SK-N-SH (cell line): Measurements from ENCODE around the gene EXOC2. TPM values are rescaled to one million over a fixed set of nuclear protein-coding genes. Genes with fewer than 3 reads are reported as not detected.

ENCODE experiments used
- CTCF ChIA-PET: fragments of 300-600, 350-600 bp; formaldehyde crosslinking; extraction: SDS; loops from one replicate; lab custom pipeline; 2021; lab: Yijun Ruan, JAX
- POLR2A ChIA-PET: fragments of 350-600 bp; sonication (Branson Sonifier 250); formaldehyde crosslinking; extraction: SDS; loops from one replicate; lab custom pipeline; 2020; ENCODE audit warnings: antibody characterized with exemption, inconsistent platforms; lab: Yijun Ruan, JAX
- DNase-seq: peaks from one replicate; pipeline ENCODE4 v3.0.0; 2012
- H2AFZ ChIP-seq: fragments of 200-600 bp; sonication (generic); 2 replicates; pipeline ENCODE4 v1.8.1; 2016; ENCODE audit warnings: antibody characterized with exemption, mild to moderate bottlenecking, low read depth
- H3F3A ChIP-seq: fragments of 200-600 bp; sonication (generic); replicated peaks from 2 replicates; pipeline ENCODE3; 2016; ENCODE audit warnings: antibody characterized with exemption, mild to moderate bottlenecking; ENCODE audit not compliant: insufficient read depth
- H3K27ac ChIP-seq, 2 experiments: fragments of 200-500 bp in 1 of 2; fragments of 200-600 bp in 1 of 2; sonication (Bioruptor generic) in 1 of 2; sonication (generic), shearing (Covaris generic) in 1 of 2; 2 replicates each; pipeline versions ENCODE4 v1.5.1 to v1.6.1; 2014 to 2016; ENCODE audit warnings: low read depth in 2 of 2, inconsistent platforms in 1 of 2, low read length in 1 of 2, mild to moderate bottlenecking in 1 of 2, mixed read lengths in 1 of 2
- H3K27me3 ChIP-seq: fragments of 200-600 bp; sonication (generic), shearing (Covaris generic); 2 replicates; pipeline ENCODE4 v1.6.1; 2016; ENCODE audit warnings: mixed run types; ENCODE audit not compliant: insufficient read depth
- H3K36me3 ChIP-seq, 2 experiments: fragments of 200-500 bp in 1 of 2; fragments of 200-600 bp in 1 of 2; sonication (Bioruptor generic) in 1 of 2; sonication (generic) in 1 of 2; replicated peaks in 1 of 2; 2 replicates each; pipeline versions ENCODE3 to v1.5.1; 2014 to 2016; ENCODE audit warnings: low read length in 1 of 2, mild to moderate bottlenecking in 1 of 2; ENCODE audit not compliant: insufficient read depth in 2 of 2, control insufficient read depth in 1 of 2
- H3K4me1 ChIP-seq, 2 experiments: fragments of 200-500 bp in 1 of 2; fragments of 200-600 bp in 1 of 2; sonication (Bioruptor generic) in 1 of 2; sonication (generic), shearing (Covaris generic) in 1 of 2; 2 replicates each; pipeline versions ENCODE4 v1.5.1 to v1.6.1; 2014 to 2016; ENCODE audit warnings: low read depth in 1 of 2, low read length in 1 of 2, mixed run types in 1 of 2; ENCODE audit not compliant: insufficient read depth in 2 of 2, control insufficient read depth in 1 of 2
- H3K4me2 ChIP-seq: fragments of 200-600 bp; sonication (generic), shearing (Covaris generic); 2 replicates; pipeline ENCODE4 v1.6.1; 2017; ENCODE audit warnings: mixed run types
- H3K4me3 ChIP-seq, 2 experiments: fragments of 200-500 bp in 1 of 2; fragments of 200-600 bp in 1 of 2; sonication (Bioruptor generic) in 1 of 2; sonication (generic), shearing (Covaris generic) in 1 of 2; 2 replicates each; pipeline versions ENCODE4 v1.5.1 to v1.8.1; 2014 to 2016; ENCODE audit warnings: low read depth in 2 of 2, inconsistent platforms in 1 of 2, low read length in 1 of 2, mild to moderate bottlenecking in 1 of 2, mixed read lengths in 1 of 2, moderate library complexity in 1 of 2
- H3K79me2 ChIP-seq: fragments of 200-600 bp; sonication (generic); 2 replicates; pipeline ENCODE4 v1.8.1; 2017; ENCODE audit warnings: mild to moderate bottlenecking; ENCODE audit not compliant: insufficient read depth
- H3K9ac ChIP-seq: fragments of 200-600 bp; sonication (generic); 2 replicates; pipeline ENCODE4 v1.6.1; 2017; ENCODE audit warnings: mixed run types
- H3K9me2 ChIP-seq: fragments of 200-600 bp; sonication (generic); 2 replicates; pipeline ENCODE4 v1.6.1; 2017; ENCODE audit warnings: mixed run types
- H3K9me3 ChIP-seq: fragments of 200-600 bp; sonication (generic); 2 replicates; pipeline ENCODE4 v1.6.1; 2017; ENCODE audit warnings: mixed run types, mild to moderate bottlenecking, moderate library complexity
- H4K20me1 ChIP-seq: fragments of 200-600 bp; sonication (generic); 2 replicates; pipeline ENCODE4 v1.6.1; 2017; ENCODE audit warnings: mild to moderate bottlenecking, mixed run types; ENCODE audit not compliant: insufficient read depth
- CHD2 ChIP-seq: fragments of 150-350 bp; IDR thresholded peaks from 2 replicates; pipeline ENCODE4 v1.6.1; 2018; ENCODE audit warnings: low read length; ENCODE audit not compliant: partially characterized antibody
- EZH2phosphoT487 ChIP-seq: fragments of 200-600 bp; sonication (generic); IDR thresholded peaks from 2 replicates; pipeline ENCODE4 v1.6.1; 2017; ENCODE audit warnings: low read depth, mixed run types, mild to moderate bottlenecking, antibody characterized with exemption, moderate library complexity, borderline replicate concordance
- FOXJ3 ChIP-seq: sonication (generic); formaldehyde crosslinking; IDR thresholded peaks from 2 replicates; pipeline ENCODE4 v1.5.1; 2020; ENCODE audit warnings: mild to moderate bottlenecking, missing genetic modification reagents
- GATA2 ChIP-seq: sonication (generic); formaldehyde crosslinking; IDR thresholded peaks from 2 replicates; pipeline ENCODE4 v1.5.0; 2020; ENCODE audit warnings: mild to moderate bottlenecking, missing genetic modification reagents
- JUND ChIP-seq: IDR thresholded peaks from 2 replicates; pipeline ENCODE4 v1.4.0; 2012
- MAX ChIP-seq: IDR thresholded peaks from 2 replicates; pipeline ENCODE4 v1.4.0; 2012; ENCODE audit warnings: low read depth
- NRF1 ChIP-seq: IDR thresholded peaks from 2 replicates; pipeline ENCODE4 v1.6.1; 2012; ENCODE audit warnings: low read depth, mild to moderate bottlenecking, low read length
- POLR2AphosphoS5 ChIP-seq: IDR thresholded peaks from 2 replicates; pipeline ENCODE4 v1.6.1; 2012; ENCODE audit warnings: low read depth, low read length
- RXRA ChIP-seq: IDR thresholded peaks from 2 replicates; pipeline ENCODE4 v1.4.0; 2012; ENCODE audit warnings: low read depth, mild to moderate bottlenecking, borderline replicate concordance
- SIN3A ChIP-seq: IDR thresholded peaks from 2 replicates; pipeline ENCODE4 v1.6.1; 2012; ENCODE audit warnings: low read depth, mild to moderate bottlenecking, low read length, moderate library complexity, borderline replicate concordance
- SMC3 ChIP-seq: IDR thresholded peaks from 2 replicates; pipeline ENCODE4 v1.6.1; 2012; ENCODE audit warnings: low read depth, low read length, improper control_type of control experiment
- TAF1 ChIP-seq: IDR thresholded peaks from 2 replicates; pipeline ENCODE4 v1.6.1; 2012; ENCODE audit warnings: low read depth, mild to moderate bottlenecking, low read length, moderate library complexity, borderline replicate concordance
- TEAD4 ChIP-seq: IDR thresholded peaks from 2 replicates; pipeline ENCODE4 v1.4.0; 2012; ENCODE audit warnings: mild to moderate bottlenecking, borderline replicate concordance; ENCODE audit not compliant: insufficient read depth
- USF2 ChIP-seq: fragments of 150-350 bp; IDR thresholded peaks from 2 replicates; pipeline ENCODE4 v1.6.1; 2017; ENCODE audit warnings: antibody characterized with exemption, low read length, low read depth, borderline replicate concordance
- ZBTB33 ChIP-seq: IDR thresholded peaks from 2 replicates; pipeline ENCODE4 v1.4.0; 2012; ENCODE audit warnings: low read depth, borderline replicate concordance
- WGBS: methylation state at CpG from one replicate; pipeline ENCODE4 v1.1.6; 2017; ENCODE audit warnings: low lambda C conversion rate; 5-methylcytosine and 5-hydroxymethylcytosine counted together
- polyA plus RNA-seq, 3 experiments: library from polyadenylated mRNA; depleted of rRNA; stranded (reverse); fragments of >200 nt; gene quantifications; 2 replicates each; pipeline ENCODE4 v1.2.3, GENCODE V29; 2012
- TF ChIP-seq, protein P1 (sequence below): IDR thresholded peaks from 2 replicates; pipeline ENCODE4 v1.4.0; 2012; ENCODE audit warnings: low read depth, borderline replicate concordance
- TF ChIP-seq, protein P2 (sequence below): fragments of 200-600 bp; sonication (generic); IDR thresholded peaks from 2 replicates; pipeline ENCODE4 v1.6.1; 2017; ENCODE audit warnings: antibody characterized with exemption, mild to moderate bottlenecking, moderate library complexity

Gene EXOC2
- polyA plus RNA-seq, 1 of the 3 experiments (the other 2 are of a cell fraction): 10.6 TPM

DNA sequence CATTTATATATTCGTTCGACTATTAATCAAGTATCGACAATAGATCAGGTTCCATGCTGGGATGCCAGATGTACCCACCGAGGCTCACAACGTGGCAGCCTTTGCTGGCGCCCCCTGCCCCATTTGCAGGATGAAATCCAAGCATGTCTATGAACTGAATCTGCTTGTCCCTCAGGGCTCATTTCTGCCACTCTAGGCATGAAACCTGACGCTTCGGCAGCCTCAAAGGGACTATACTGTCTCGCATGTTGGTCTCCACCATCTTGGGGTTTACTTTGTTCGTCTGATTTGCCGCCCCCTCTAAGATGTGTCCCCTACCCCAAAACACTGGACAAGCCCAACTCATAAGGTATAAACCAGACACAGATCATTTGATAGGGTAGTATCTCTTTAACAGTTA lies 72.8 kb downstream of the EXOC2 start:
- DNase-seq: no peak
- POLR2A ChIA-PET: no interaction called here
- H3K9me2 ChIP-seq: no peaks in the 10 kb centered on the region
- no peak overlapping the region for H2AFZ ChIP-seq
- no peaks in the 10 kb centered on the region for H3K27me3 ChIP-seq
- TF ChIP-seq, protein P1, sequence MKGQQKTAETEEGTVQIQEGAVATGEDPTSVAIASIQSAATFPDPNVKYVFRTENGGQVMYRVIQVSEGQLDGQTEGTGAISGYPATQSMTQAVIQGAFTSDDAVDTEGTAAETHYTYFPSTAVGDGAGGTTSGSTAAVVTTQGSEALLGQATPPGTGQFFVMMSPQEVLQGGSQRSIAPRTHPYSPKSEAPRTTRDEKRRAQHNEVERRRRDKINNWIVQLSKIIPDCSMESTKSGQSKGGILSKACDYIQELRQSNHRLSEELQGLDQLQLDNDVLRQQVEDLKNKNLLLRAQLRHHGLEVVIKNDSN: no peak
- TF ChIP-seq, all 33 proteins: peak for 0
- Histone ChIP-seq H3K4me2 (no peak overlapping the region), H3K9ac (no peak overlapping the region), H4K20me1 (no peaks in the 10 kb centered on the region), H3K4me3 (no peak overlapping the region), H3F3A (no peaks in the 10 kb centered on the region), H3K79me2 (no peaks in the 10 kb centered on the region), H3K36me3 (peaks cover 11 to 22% of the 10 kb centered on the region in 2 experiments), H3K27ac (no peak overlapping the region), H3K4me1 (no peaks in the 10 kb centered on the region; a peak in 1 of 4 replicates), H3K9me3 (no peaks in the 10 kb centered on the region)
- WGBS: 96% methylated on average over 11 of the region's 11 CpGs
- CTCF ChIA-PET: interaction anchor here (0.6 to 1.5 kb wide), 3 partner anchors 27 to 34 kb away, joined by 3 read pairs; no protein-coding TSS in a partner anchor

DNA sequence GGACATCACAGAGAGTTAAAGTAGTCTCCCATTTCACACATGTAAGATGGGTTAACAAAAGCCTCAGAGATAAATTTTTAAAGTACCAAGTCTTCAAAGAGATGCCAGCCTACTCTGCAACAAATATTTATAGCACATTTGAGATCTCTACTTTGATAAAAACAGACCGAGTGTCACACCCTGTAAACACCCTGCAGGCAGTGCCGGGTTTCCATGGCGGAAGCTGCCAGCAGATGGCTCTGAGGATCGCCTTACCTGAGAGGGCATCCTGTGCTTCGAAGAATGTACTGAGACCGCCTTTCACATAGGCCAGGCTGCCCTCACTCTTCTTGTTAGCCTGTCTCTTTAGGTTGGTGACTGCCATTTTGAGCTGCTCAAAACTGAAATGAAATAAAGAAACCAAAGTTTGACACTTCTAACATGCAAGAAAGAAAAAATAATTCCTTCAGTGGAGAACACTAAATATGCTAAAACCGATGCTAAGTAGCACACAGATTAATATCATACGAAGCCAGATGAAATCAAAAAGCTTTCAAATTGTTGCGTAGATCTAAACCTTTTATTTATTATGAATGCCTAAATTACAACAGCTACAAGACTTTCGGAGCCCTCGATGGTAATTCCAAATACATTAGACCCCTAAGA lies 75.4 kb downstream of the EXOC2 start:
- no peak overlapping the region for H3K4me2 ChIP-seq
- peak; percentile 21 for DNase-seq
- POLR2A ChIA-PET: no interaction called here
- no peak for TF ChIP-seq SMC3
- TF ChIP-seq POLR2AphosphoS5: no peak
- no peak for TF ChIP-seq USF2
- TF ChIP-seq GATA2 (CRISPR knock-in tag): no peak
- TF ChIP-seq ZBTB33: no peak
- no peak for TF ChIP-seq MAX
- no peak for TF ChIP-seq EZH2phosphoT487
- TF ChIP-seq, protein P1: no peak
- no peak for TF ChIP-seq TEAD4
- TF ChIP-seq SIN3A: no peak
- TF ChIP-seq, protein P2, sequence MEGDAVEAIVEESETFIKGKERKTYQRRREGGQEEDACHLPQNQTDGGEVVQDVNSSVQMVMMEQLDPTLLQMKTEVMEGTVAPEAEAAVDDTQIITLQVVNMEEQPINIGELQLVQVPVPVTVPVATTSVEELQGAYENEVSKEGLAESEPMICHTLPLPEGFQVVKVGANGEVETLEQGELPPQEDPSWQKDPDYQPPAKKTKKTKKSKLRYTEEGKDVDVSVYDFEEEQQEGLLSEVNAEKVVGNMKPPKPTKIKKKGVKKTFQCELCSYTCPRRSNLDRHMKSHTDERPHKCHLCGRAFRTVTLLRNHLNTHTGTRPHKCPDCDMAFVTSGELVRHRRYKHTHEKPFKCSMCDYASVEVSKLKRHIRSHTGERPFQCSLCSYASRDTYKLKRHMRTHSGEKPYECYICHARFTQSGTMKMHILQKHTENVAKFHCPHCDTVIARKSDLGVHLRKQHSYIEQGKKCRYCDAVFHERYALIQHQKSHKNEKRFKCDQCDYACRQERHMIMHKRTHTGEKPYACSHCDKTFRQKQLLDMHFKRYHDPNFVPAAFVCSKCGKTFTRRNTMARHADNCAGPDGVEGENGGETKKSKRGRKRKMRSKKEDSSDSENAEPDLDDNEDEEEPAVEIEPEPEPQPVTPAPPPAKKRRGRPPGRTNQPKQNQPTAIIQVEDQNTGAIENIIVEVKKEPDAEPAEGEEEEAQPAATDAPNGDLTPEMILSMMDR: no peak
- TF ChIP-seq NRF1: no peak
- no peak for TF ChIP-seq RXRA
- no peak for TF ChIP-seq TAF1
- no peak for TF ChIP-seq CHD2
- no peak for TF ChIP-seq FOXJ3 (CRISPR knock-in tag)
- TF ChIP-seq JUND: no peak
- 94% methylated on average over 11 of the region's 11 CpGs for WGBS
- no peaks in the 10 kb centered on the region for H3K9me2 ChIP-seq
- H3K4me1 ChIP-seq: no peaks in the 10 kb centered on the region; a peak in 1 of 4 replicates
- H2AFZ ChIP-seq: no peak overlapping the region
- peaks cover 14% of the 10 kb centered on the region in 2 experiments for H3K36me3 ChIP-seq
- CTCF ChIA-PET: interaction anchor here (0.8 to 2.0 kb wide), 6 partner anchors 11 to 1736 kb away, joined by 3 to 6 read pairs (median 4); no protein-coding TSS in a partner anchor
- no peak overlapping the region for H3K27ac ChIP-seq
- H3K79me2 ChIP-seq: no peaks in the 10 kb centered on the region
- no peaks in the 10 kb centered on the region for H3K9me3 ChIP-seq
- no peak overlapping the region for H3K9ac ChIP-seq
- no peak overlapping the region for H3K4me3 ChIP-seq
- no peaks in the 10 kb centered on the region for H3F3A ChIP-seq
- no peaks in the 10 kb centered on the region for H3K27me3 ChIP-seq
- H4K20me1 ChIP-seq: no peaks in the 10 kb centered on the region
